HG02852 (cell line): ENCODE results near the gene DAPP1.
A peak's percentile ranks its signal among the peaks of the same experiment; 100 is the strongest.

ENCODE experiments used
- ATAC-seq: cut with Tn5 transposase; IDR thresholded peaks from one replicate; pipeline ENCODE4 v1.9.1; 2021; ENCODE audit warnings: mild to moderate bottlenecking, moderate library complexity; ENCODE audit not compliant: unreplicated experiment

The DAPP1 gene

DNA sequence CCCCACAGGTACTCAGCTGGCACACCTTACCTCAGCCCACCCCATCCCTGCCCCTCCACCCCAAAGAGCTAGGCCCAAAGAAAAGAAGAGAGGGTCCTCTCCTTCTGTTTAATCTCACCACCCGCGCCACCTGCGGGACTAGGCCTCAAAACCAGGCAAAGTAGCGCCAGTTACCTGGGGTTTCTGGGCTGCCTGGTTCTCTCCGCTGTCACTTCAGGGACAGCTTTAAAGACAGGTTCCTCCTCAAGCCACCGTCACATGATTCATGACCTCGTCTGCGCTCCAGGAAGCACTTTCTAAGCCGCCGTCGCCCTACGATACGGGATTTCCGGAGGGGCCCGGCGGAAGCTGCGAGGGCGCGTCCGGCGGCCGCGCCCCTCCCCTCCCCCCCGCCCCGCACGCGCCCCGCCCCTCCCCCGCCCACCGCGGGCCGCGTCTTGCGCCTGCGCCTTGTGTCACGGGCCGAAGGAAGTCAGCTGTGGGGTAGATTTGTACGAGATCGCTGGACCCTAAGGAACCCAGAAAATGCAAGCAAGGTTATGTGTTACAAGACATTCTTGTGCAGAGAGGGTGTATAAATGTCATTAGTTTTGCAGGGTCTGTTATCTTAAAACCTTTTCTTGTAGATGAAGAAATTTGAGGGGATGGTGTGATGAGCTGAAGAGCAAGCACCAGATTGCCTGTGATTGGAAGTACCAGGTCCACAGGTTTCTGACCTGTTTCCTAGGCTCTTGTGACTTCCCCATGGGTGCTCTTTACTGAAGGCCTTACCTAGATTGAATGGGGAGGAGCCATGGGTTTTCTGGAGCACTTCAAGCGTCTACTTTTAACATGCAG lies 77.8 kb downstream of the DAPP1 start, which contains the start of gene LAMTOR3:
LAMTOR3 (minus strand) TSS at position 267 of the 837 bp plus-strand sequence. CDS start 464 bp downstream, outside the sequence.
- ATAC-seq, result peak; percentile 99

DNA sequence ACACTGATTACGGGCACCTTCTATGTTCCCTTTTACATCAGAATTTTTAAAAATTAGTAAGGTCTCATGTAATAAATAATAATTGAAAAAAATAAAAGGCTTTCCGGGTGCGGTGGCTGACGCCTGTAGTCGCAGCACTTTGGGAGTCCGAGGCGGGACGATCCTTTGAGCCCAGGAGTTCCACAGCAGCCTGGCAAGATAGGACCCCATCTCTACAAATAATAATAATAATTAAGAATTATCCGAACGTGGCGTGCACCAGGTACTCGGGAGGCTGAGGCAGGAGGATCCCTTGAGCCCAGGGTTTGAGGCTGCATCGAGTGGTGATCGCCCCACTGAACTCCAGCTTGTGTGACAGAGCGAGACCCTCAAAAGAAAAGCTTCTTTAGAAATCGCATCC lies 78.4 kb downstream of the DAPP1 start:
- no peak for ATAC-seq

DNA sequence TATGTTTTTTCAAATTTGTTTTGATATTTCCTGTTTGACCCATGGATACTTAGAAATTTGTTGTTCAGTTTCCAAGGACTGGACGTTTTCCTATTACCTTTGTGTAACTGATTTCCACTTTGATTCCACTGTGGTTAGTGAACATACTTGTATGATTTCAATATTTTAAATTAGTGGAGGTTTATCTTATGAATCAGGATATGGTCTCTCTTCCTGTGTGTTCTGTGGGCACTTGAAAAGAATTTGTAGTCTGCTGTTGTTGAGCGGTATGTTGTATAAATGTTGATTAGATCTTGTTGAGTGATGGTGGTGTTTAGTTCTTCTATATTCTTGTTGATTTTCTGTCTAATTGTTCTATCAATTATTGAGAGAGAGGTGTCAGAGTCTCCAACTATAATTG lies 98.8 kb downstream of the DAPP1 start:
- ATAC-seq, result no peak

DNA sequence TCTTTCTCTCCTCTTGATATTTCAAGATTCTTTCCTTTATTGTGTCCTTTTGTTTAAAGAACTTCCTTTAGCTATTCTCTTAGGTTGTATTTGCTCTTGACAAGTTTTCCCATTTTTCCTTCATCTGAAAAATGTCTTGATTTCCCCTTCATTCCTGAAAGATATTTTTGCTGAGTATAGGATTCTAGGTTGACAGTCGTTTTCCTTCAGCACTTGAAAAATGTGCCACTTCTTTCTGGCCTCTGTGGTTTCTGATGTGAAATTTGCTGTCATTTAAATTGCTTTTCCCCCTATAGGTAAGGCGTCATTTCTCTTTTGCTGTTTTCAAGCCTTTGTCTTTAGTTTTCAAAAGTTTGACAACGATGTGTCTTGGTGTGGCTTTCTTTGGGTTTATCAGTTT lies 100.9 kb downstream of the DAPP1 start:
- ATAC-seq, result no peak

DNA sequence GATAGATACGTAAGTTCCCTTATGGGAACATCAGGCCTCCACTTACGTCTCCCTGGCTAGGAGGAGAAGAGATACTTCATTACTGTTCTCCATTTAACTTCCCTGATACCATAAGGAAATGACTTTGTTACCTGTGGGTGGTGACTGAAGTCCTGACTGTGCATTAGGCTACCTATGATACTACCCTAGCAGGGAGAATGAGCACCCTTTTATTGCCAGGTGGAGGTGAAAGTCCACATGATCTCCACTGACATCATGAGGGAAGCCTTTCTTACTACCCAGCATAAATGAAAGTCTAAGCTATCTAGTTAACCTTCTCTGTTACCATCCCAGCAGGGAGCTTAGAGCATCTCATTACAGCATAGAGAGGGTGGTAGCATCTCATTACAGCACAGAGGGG lies 102.0 kb downstream of the DAPP1 start:
- ATAC-seq, result no peak
